CD4-positive, alpha-beta T cell (primary cell): ENCODE measurements around the gene SKIDA1. TPM values are rescaled to one million over a fixed set of nuclear protein-coding genes. Genes with fewer than 3 reads are reported as not detected.

ENCODE experiments used
- ATAC-seq: fragments of 200-7000 bp; cut with Tn5 transposase; one replicate; pipeline ENCODE4 v1.10.0; 2022; ENCODE audit warnings: mild to moderate bottlenecking; ENCODE audit not compliant: poor library complexity
- CTCF ChIA-PET: fragments of 350-600 bp; sonication (Branson Sonifier 250); formaldehyde crosslinking; loops from one replicate; lab custom pipeline; 2021; ENCODE audit warnings: antibody characterized with exemption, inconsistent platforms; lab: Charles Lee
- POLR2A ChIA-PET: fragments of 350-600 bp; sonication (Branson Sonifier 250); formaldehyde crosslinking; loops from one replicate; lab custom pipeline; 2021; ENCODE audit warnings: antibody characterized with exemption, inconsistent platforms; lab: Charles Lee
- DNase-seq, 14 experiments: peaks; one replicate each; pipeline ENCODE4 v3.0.0-alpha.2; 2013 to 2020; ENCODE audit warnings: mixed read lengths in 2 of 14
- H3K27ac ChIP-seq, 2 donors: one replicate each; pipeline versions ENCODE4 v1.5.1 to v1.7.0; 2013; ENCODE audit warnings: low read length in 2 of 2, low read depth in 1 of 2, mild to moderate bottlenecking in 1 of 2
- H3K27me3 ChIP-seq, 2 experiments: 1 replicate in 1 of 2; 2 replicates in 1 of 2; pipeline versions ENCODE4 v1.6.1 to v1.7.0; 2013; ENCODE audit warnings: low read length in 2 of 2, control low read depth in 1 of 2, mild to moderate bottlenecking in 1 of 2, moderate library complexity in 1 of 2; ENCODE audit not compliant: insufficient read depth in 2 of 2, control insufficient read depth in 1 of 2
- H3K36me3 ChIP-seq: one replicate; pipeline ENCODE4 v1.6.1; 2013; ENCODE audit warnings: low read length, control low read depth; ENCODE audit not compliant: insufficient read depth
- H3K4me1 ChIP-seq: one replicate; pipeline ENCODE4 v1.6.1; 2013; ENCODE audit warnings: low read length, control low read depth; ENCODE audit not compliant: insufficient read depth
- H3K4me3 ChIP-seq: one replicate; pipeline ENCODE4 v1.5.1; 2013; ENCODE audit warnings: mild to moderate bottlenecking, low read length, moderate library complexity
- H3K9me3 ChIP-seq, 2 experiments: 1 replicate in 1 of 2; 2 replicates in 1 of 2; pipeline versions ENCODE4 v1.6.1 to v1.7.0; 2013; ENCODE audit warnings: low read length in 2 of 2, mild to moderate bottlenecking in 2 of 2, control low read depth in 1 of 2, moderate library complexity in 1 of 2; ENCODE audit not compliant: control insufficient read depth in 1 of 2, insufficient read depth in 1 of 2
- H3K27ac Mint-ChIP-seq: one replicate; pipeline ENCODE4 v1.8.0; 2020; ENCODE audit warnings: mixed read lengths
- H3K27me3 Mint-ChIP-seq: one replicate; pipeline ENCODE4 v1.8.0; 2021; ENCODE audit warnings: mixed read lengths
- H3K36me3 Mint-ChIP-seq: one replicate; pipeline ENCODE4 v1.8.0; 2021; ENCODE audit warnings: low read depth, mixed read lengths
- H3K4me1 Mint-ChIP-seq: one replicate; pipeline ENCODE4 v1.8.0; 2021; ENCODE audit warnings: low read depth, mixed read lengths
- H3K4me3 Mint-ChIP-seq: one replicate; pipeline ENCODE4 v1.8.0; 2020; ENCODE audit warnings: mild to moderate bottlenecking, mixed read lengths
- H3K9me3 Mint-ChIP-seq: one replicate; pipeline ENCODE4 v1.8.0; 2020; ENCODE audit warnings: mixed read lengths
- CTCF ChIP-seq: fragments of 200-600 bp; IDR thresholded peaks from one replicate; pipeline ENCODE4 v1.8.0; 2022; ENCODE audit warnings: antibody characterized with exemption, mild to moderate bottlenecking
- intact Hi-C, 2 experiments: fragments of 100-400 bp; cut with DNase I in 1 of 2; cut with micrococcal nuclease in 1 of 2; formaldehyde crosslinking; loops; one replicate each; pipeline versions ENCODE4 v1.15.1 to v1.9.0; 2023 to 2025; cut with DNase I, micrococcal nuclease
- total RNA-seq, 174 experiments: library from RNA in 2 of 174; stranded (reverse) in 2 of 174; gene quantifications; one replicate each; pipeline ENCODE4 v1.2.3 and lab custom pipeline; 2021 to 2026

The SKIDA1 gene
- total RNA-seq, 2 experiments from 2014 or later: 0.22 to 0.25 TPM

- intact Hi-C loops: loop anchor here (1.0 to 10.0 kb wide), 17 partner anchors 38 to 1570 kb away; partner anchors contain the start of genes MLLT10 (in 2 of the 2), BMI1 (in 1 of the 2) and DNAJC1 (in 1 of the 2)
- Histone ChIP-seq H3K27ac (no peak overlapping the region), H3K36me3 (no peaks in the 10 kb centered on the region), H3K4me3 (peak overlapping the region; percentile 73), H3K9me3 (peaks cover 0 to 19% of the 10 kb centered on the region in 2 experiments), H3K27me3 (peaks cover 33 to 50% of the 10 kb centered on the region in 2 experiments), H3K4me1 (peaks cover 34% of the 10 kb centered on the region)
- CTCF ChIA-PET: interaction anchor here (0.6 to 3.3 kb wide), 3 partner anchors 20 to 47 kb away, joined by 3 to 29 read pairs (median 3); partner anchors contain the start of gene MLLT10
- no peaks in the 10 kb centered on the region for H3K9me3 Mint-ChIP-seq
- ATAC-seq (no peak), DNase-seq (peak in 3 of 14 experiments; percentile 29 to 42 (median 39))
- H3K27me3 Mint-ChIP-seq: peaks cover 66% of the 10 kb centered on the region
- peaks cover 21% of the 10 kb centered on the region for H3K4me1 Mint-ChIP-seq
- no peak overlapping the region for H3K27ac Mint-ChIP-seq
- POLR2A ChIA-PET: interaction anchor here (0.6 to 5.4 kb wide), 5 partner anchors 24 to 942 kb away, joined by 3 to 40 read pairs (median 5); partner anchors contain the start of gene SKIDA1
- TF ChIP-seq CTCF: no peak
- H3K4me3 Mint-ChIP-seq: peak overlapping the region; percentile 86
- no peaks in the 10 kb centered on the region for H3K36me3 Mint-ChIP-seq
Measured at GRCh38 chr10:21494191-21495001, 31.1 kb downstream of the SKIDA1 start.

- H3K36me3 ChIP-seq: no peaks in the 10 kb centered on the region
- Mint-ChIP-seq H3K4me3 (peak overlapping the region; percentile 86), H3K36me3 (no peaks in the 10 kb centered on the region), H3K27me3 (peaks cover 62% of the 10 kb centered on the region), H3K27ac (no peak overlapping the region), H3K9me3 (no peaks in the 10 kb centered on the region), H3K4me1 (peaks cover 16% of the 10 kb centered on the region)
- no peak overlapping the region for H3K27ac ChIP-seq
- peaks cover 28 to 44% of the 10 kb centered on the region in 2 experiments for H3K27me3 ChIP-seq
- intact Hi-C loops: loop anchor here (2.0 to 10.0 kb wide), 7 partner anchors 41 to 1571 kb away; partner anchors contain the start of gene MLLT10 (in 1 of the 2)
- CTCF ChIA-PET: interaction anchor here (0.6 to 3.3 kb wide), 3 partner anchors 21 to 48 kb away, joined by 3 to 29 read pairs (median 3); partner anchors contain the start of gene MLLT10
- H3K9me3 ChIP-seq: peaks cover 0 to 19% of the 10 kb centered on the region in 2 experiments
- peaks cover 34% of the 10 kb centered on the region for H3K4me1 ChIP-seq
- no peak overlapping the region for H3K4me3 ChIP-seq
- DNase-seq: no peak
- POLR2A ChIA-PET: interaction anchor here (0.7 to 5.4 kb wide), 2 partner anchors 24 to 33 kb away, joined by 3 to 40 read pairs; partner anchors contain the start of gene SKIDA1
- no peak for TF ChIP-seq CTCF
- no peak for ATAC-seq
Measured at GRCh38 chr10:21493784-21494183, 31.7 kb downstream of the SKIDA1 start.

GRCh38 chr10:21492421-21492820 lies 33.1 kb downstream of the SKIDA1 start:
- TF ChIP-seq CTCF: no peak
- Mint-ChIP-seq H3K4me1 (peaks cover 14% of the 10 kb centered on the region), H3K9me3 (no peaks in the 10 kb centered on the region), H3K27ac (no peak overlapping the region), H3K4me3 (peak overlapping the region; percentile 23), H3K27me3 (peaks cover 57% of the 10 kb centered on the region), H3K36me3 (no peaks in the 10 kb centered on the region)
- intact Hi-C loops: loop anchor here (10.0 kb wide), 4 partner anchors 732 to 1572 kb away; no protein-coding TSS in a partner anchor
- ChIA-PET POLR2A (no interaction called here), CTCF (no interaction called here)
- no peaks in the 10 kb centered on the region for H3K36me3 ChIP-seq
- H3K4me1 ChIP-seq: peaks cover 33% of the 10 kb centered on the region
- ATAC-seq (no peak), DNase-seq (no peak)
- no peak overlapping the region for H3K27ac ChIP-seq
- H3K27me3 ChIP-seq: peaks cover 26 to 30% of the 10 kb centered on the region in 2 experiments
- H3K9me3 ChIP-seq: peaks cover 0 to 19% of the 10 kb centered on the region in 2 experiments
- H3K4me3 ChIP-seq: no peak overlapping the region
